GM12875 (cell line): ENCODE results near the gene MYOM1.

Experiments used
- H3K4me3 ChIP-seq: one replicate; pipeline ENCODE4 v1.5.1; 2011; ENCODE audit warnings: low read depth, low read length, control low read depth
- CTCF ChIP-seq: IDR thresholded peaks from 2 replicates; pipeline ENCODE4 v1.5.1; 2011; ENCODE audit warnings: low read depth, mild to moderate bottlenecking, control low read depth, inconsistent platforms, low read length, moderate library complexity, borderline replicate concordance; ENCODE audit not compliant: insufficient read depth

MYOM1 gene

GRCh38 chr18:3186678-3187658 is 32.8 kb downstream of the MYOM1 start:
- H3K4me3 ChIP-seq: no peak overlapping the region
- TF ChIP-seq CTCF: no peak

- no peak overlapping the region for H3K4me3 ChIP-seq
- TF ChIP-seq CTCF: no peak
Measured at GRCh38 chr18:3184275-3184963, 35.3 kb downstream of the MYOM1 start.

- no peak overlapping the region for H3K4me3 ChIP-seq
- TF ChIP-seq CTCF: no peak
Measured at GRCh38 chr18:3183103-3183717, 36.6 kb downstream of the MYOM1 start.

- H3K4me3 ChIP-seq: no peak overlapping the region
Measured at GRCh38 chr18:3180325-3180724, 39.4 kb downstream of the MYOM1 start.

GRCh38 chr18:3179430-3180089 is 40.2 kb downstream of the MYOM1 start:
- no peak for TF ChIP-seq CTCF
- no peak overlapping the region for H3K4me3 ChIP-seq

More at GRCh38 chr18:3180325-3180724, 39.4 kb downstream of the MYOM1 start:
- TF ChIP-seq CTCF: no peak

- no peak overlapping the region for H3K4me3 ChIP-seq
- TF ChIP-seq CTCF: no peak
Measured at GRCh38 chr18:3177902-3178687, 41.7 kb downstream of the MYOM1 start.
